ENCODE measurements around the gene CEACAM7. TPM values are rescaled to one million over a fixed set of nuclear protein-coding genes. Genes with fewer than 3 reads are reported as not detected.

CEACAM7 gene
- total and polyA plus RNA-seq, 5 experiments from 2014 or later = not detected

DNA sequence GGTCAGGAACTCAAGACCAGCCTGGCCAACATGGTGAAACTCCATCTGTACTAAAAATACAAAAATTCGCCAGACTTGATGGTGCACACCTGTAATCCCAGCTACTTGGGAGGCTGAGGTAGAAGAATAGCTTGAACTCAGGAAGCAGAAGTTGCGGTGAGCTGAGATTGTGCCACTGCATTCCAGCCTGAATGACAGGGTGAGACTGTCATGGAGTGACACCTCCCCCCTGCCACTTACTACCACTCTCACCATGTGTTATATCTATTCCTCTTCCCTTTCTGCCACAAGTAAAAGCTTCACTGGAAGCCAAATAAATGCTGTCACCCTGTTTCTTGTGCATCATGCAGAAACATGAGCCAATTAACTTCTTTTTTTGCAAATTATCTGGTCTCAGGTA, 50.6 kb downstream of the CEACAM7 start:
- peak overlapping the region in 3 of 10 donors; percentile 87 to 92 (median 91) for H3K27ac Mint-ChIP-seq
- peaks cover 0 to 47% (median 3%) of the 10 kb centered on the region in 9 donors for H3K9me3 Mint-ChIP-seq
- no peak overlapping the region for H3K4me3 Mint-ChIP-seq
- DNase-seq = no peak
- POLR2A ChIA-PET = interaction anchor here (0.6 kb wide), 1 partner anchor 116 kb away, joined by 3 read pairs; no protein-coding TSS in a partner anchor
- peaks cover 10 to 58% (median 37%) of the 10 kb centered on the region in 5 donors for H3K27me3 Mint-ChIP-seq
- peaks cover 10 to 23% (median 21%) of the 10 kb centered on the region in 4 donors for H3K4me1 Mint-ChIP-seq
- no peak for ATAC-seq
- peaks cover 0 to 17% (median 2%) of the 10 kb centered on the region in 3 donors for H3K36me3 Mint-ChIP-seq

GRCh38 chr19:41627966-41628675, 59.9 kb downstream of the CEACAM7 start:
- H3K27me3 Mint-ChIP-seq = peaks cover 6 to 42% (median 24%) of the 10 kb centered on the region in 5 donors
- no peak overlapping the region for H3K27ac Mint-ChIP-seq
- peaks cover 0 to 14% (median 0%) of the 10 kb centered on the region in 3 donors for H3K36me3 Mint-ChIP-seq
- peaks cover 0 to 3% (median under 1%) of the 10 kb centered on the region in 4 donors for H3K4me1 Mint-ChIP-seq
- POLR2A ChIA-PET = no interaction called here
- ATAC-seq = no peak
- peaks cover 0 to 32% (median 13%) of the 10 kb centered on the region in 9 donors for H3K9me3 Mint-ChIP-seq
- DNase-seq = no peak
- no peak overlapping the region for H3K4me3 Mint-ChIP-seq

DNA sequence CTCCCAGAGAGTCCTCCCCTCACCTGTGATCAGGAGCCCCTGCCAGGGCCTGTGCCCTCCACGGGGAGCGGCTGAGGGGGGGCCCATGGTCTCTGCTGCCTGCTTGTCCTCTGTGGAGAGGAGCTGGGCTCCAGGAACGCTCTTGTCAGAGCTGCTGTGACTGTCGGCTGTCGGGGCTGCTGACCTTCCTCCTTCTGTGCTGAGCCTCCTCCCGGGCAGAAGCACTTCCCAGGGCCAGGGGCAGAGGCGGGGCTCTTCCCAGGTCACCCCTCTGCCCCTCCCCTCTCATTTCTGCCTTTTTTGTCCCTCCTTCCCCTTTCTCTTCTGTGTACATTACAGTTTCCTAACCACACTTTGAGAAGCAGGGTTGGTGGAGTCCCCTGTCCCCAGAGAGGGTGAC, 61.2 kb downstream of the CEACAM7 start, which contains the start of gene CEACAM4:
Gene CEACAM4 (minus strand): TSS at position 198 of the 400 bp plus-strand sequence. CDS start 111 bp downstream, at position 87.
- peak within 1 kb of the TSS in 2 of 10 donors; percentile 45 to 48 for H3K27ac Mint-ChIP-seq
- ATAC-seq = no peak
- POLR2A ChIA-PET = no interaction called here

GRCh38 chr19:41626278-41626677, 61.8 kb downstream of the CEACAM7 start:
- H3K27me3 Mint-ChIP-seq = peaks cover 6 to 42% (median 19%) of the 10 kb centered on the region in 5 donors
- DNase-seq (no peak), ATAC-seq (no peak)
- peak overlapping the region in 1 of 10 donors; percentile 48 for H3K27ac Mint-ChIP-seq
- peaks cover 0 to 3% (median 1%) of the 10 kb centered on the region in 4 donors for H3K4me1 Mint-ChIP-seq
- H3K4me3 Mint-ChIP-seq = no peak overlapping the region
- POLR2A ChIA-PET = no interaction called here
- H3K9me3 Mint-ChIP-seq = peaks cover 0 to 16% (median 11%) of the 10 kb centered on the region in 9 donors
- peaks cover 0 to 10% (median 0%) of the 10 kb centered on the region in 3 donors for H3K36me3 Mint-ChIP-seq

More for the DNA sequence above, 61.2 kb downstream of the CEACAM7 start, which contains the start of gene CEACAM4:
- Mint-ChIP-seq H3K4me3 (peak within 1 kb of the TSS in 1 of 10 donors; percentile 50), H3K27me3 (peaks cover 6 to 42% (median 21%) of the 10 kb centered on the region in 5 donors), H3K4me1 (peaks cover 0 to 3% (median 1%) of the 10 kb centered on the region in 4 donors), H3K9me3 (peaks cover 0 to 22% (median 13%) of the 10 kb centered on the region in 9 donors), H3K36me3 (peaks cover 0 to 14% (median 0%) of the 10 kb centered on the region in 3 donors)
- no peak for DNase-seq

- Mint-ChIP-seq H3K4me1 (peaks cover 0 to 3% (median 1%) of the 10 kb centered on the region in 4 donors), H3K27ac (no peak overlapping the region), H3K9me3 (peaks cover 0 to 3% (median 1%) of the 10 kb centered on the region in 9 donors), H3K27me3 (peaks cover 6 to 38% (median 19%) of the 10 kb centered on the region in 5 donors), H3K36me3 (peaks cover 0 to under 1% (median 0%) of the 10 kb centered on the region in 3 donors), H3K4me3 (no peak overlapping the region)
- POLR2A ChIA-PET = no interaction called here
- ATAC-seq (no peak), DNase-seq (no peak)
These were observed 63.1 kb downstream of the CEACAM7 start for GRCh38 chr19:41624937-41625336.

GRCh38 chr19:41624515-41624914, 63.6 kb downstream of the CEACAM7 start:
- peaks cover 6 to 38% (median 19%) of the 10 kb centered on the region in 5 donors for H3K27me3 Mint-ChIP-seq
- ATAC-seq (no peak), DNase-seq (no peak)
- no peaks in the 10 kb centered on the region for H3K9me3 Mint-ChIP-seq
- no peak overlapping the region for H3K27ac Mint-ChIP-seq
- peaks cover 0 to 3% (median 1%) of the 10 kb centered on the region in 4 donors for H3K4me1 Mint-ChIP-seq
- POLR2A ChIA-PET = no interaction called here
- no peaks in the 10 kb centered on the region for H3K36me3 Mint-ChIP-seq
- no peak overlapping the region for H3K4me3 Mint-ChIP-seq

DNA sequence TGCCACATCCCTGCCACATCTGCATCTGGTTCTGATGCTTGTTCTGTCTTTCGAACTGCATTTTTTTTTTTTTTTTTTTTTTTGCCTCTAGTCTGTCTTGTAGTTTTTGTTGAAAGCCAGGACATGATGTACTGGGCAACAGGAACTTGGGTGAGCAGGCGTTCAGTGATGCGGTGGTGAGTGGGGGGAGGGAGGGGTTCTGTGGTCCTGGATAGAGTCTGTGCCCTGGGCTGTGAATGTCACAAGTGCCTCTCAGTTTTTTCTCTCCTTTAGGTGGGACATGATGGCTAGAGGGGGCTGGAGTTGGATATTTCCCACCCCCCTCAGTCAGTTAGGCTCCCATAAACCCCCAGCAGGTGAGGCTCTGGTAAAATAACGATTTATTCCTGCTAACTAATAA, 64.7 kb downstream of the CEACAM7 start:
- Mint-ChIP-seq H3K27me3 (peaks cover 2 to 33% (median 19%) of the 10 kb centered on the region in 5 donors), H3K9me3 (no peaks in the 10 kb centered on the region), H3K4me3 (no peak overlapping the region), H3K36me3 (no peaks in the 10 kb centered on the region), H3K27ac (no peak overlapping the region), H3K4me1 (peaks cover 0 to 3% (median 1%) of the 10 kb centered on the region in 4 donors)
- no peak for DNase-seq
- POLR2A ChIA-PET = no interaction called here
- no peak for ATAC-seq

Other genes with a start within 250 kb of the CEACAM7 start
- 10 to 100 TPM; 26.2 to 28.7 TPM for gene DMAC2, start 248.4 kb downstream of the CEACAM7 start, total RNA-seq
- 10 to 100 TPM; 50.6 to 53.7 (median 52.4) TPM for gene DMAC2, start 248.4 kb downstream of the CEACAM7 start, polyA plus RNA-seq
- gene ERICH4, start 245.1 kb downstream of the CEACAM7 start, total RNA-seq = not detected
- gene ERICH4, start 245.1 kb downstream of the CEACAM7 start, polyA plus RNA-seq = not detected
- 10 to 100 TPM; 56.7 to 59.1 TPM for gene CEACAM21, start 112.1 kb downstream of the CEACAM7 start, total RNA-seq
- 10 to 100 TPM; 16.7 to 44.2 (median 19.8) TPM for gene CEACAM21, start 112.1 kb downstream of the CEACAM7 start, polyA plus RNA-seq
- gene CEACAM4, start 61.2 kb downstream of the CEACAM7 start, total RNA-seq = not detected
- gene CEACAM4, start 61.2 kb downstream of the CEACAM7 start, polyA plus RNA-seq = not detected
- gene CEACAM5, start 20.4 kb upstream of the CEACAM7 start, total RNA-seq = not detected
- gene CEACAM5, start 20.4 kb upstream of the CEACAM7 start, polyA plus RNA-seq = not detected
- gene CEACAM6, start 67.3 kb upstream of the CEACAM7 start, total RNA-seq = not detected
- gene CEACAM6, start 67.3 kb upstream of the CEACAM7 start, polyA plus RNA-seq = not detected
- gene CEACAM3, start 108.3 kb upstream of the CEACAM7 start, total RNA-seq = not detected
- gene CEACAM3, start 108.3 kb upstream of the CEACAM7 start, polyA plus RNA-seq = not detected
- gene LYPD4, start 156.4 kb upstream of the CEACAM7 start, total RNA-seq = not detected
- gene LYPD4, start 156.4 kb upstream of the CEACAM7 start, polyA plus RNA-seq = not detected
- gene DMRTC2, start 156.8 kb upstream of the CEACAM7 start, total RNA-seq = not detected
- gene DMRTC2, start 156.8 kb upstream of the CEACAM7 start, polyA plus RNA-seq = not detected
- gene RPS19, start 172.0 kb upstream of the CEACAM7 start, total RNA-seq = 1,000 to 10,000 TPM; 3,479 to 3,513 TPM
- gene RPS19, start 172.0 kb upstream of the CEACAM7 start, polyA plus RNA-seq = 1,000 to 10,000 TPM; 6,905 to 8,825 (median 8,505) TPM
- gene CD79A, start 189.0 kb upstream of the CEACAM7 start, total RNA-seq = 10 to 100 TPM; 48.6 to 51.0 TPM
- 10 to 100 TPM; 54.9 to 88.2 (median 85.1) TPM for gene CD79A, start 189.0 kb upstream of the CEACAM7 start, polyA plus RNA-seq
- 1,000 to 10,000 TPM; 1,211 to 1,239 TPM for gene ARHGEF1, start 194.9 kb upstream of the CEACAM7 start, total RNA-seq
- gene ARHGEF1, start 194.9 kb upstream of the CEACAM7 start, polyA plus RNA-seq = 100 to 1,000 TPM; 161 to 346 (median 211) TPM
- 1 to 10 TPM; 7.5 to 8.1 TPM for gene ERFL, start 240.2 kb upstream of the CEACAM7 start, total RNA-seq
- gene ERFL, start 240.2 kb upstream of the CEACAM7 start, polyA plus RNA-seq = not detected

Data from naive thymus-derived CD8-positive, alpha-beta T cell (primary cell).